A549 (cell line): ENCODE measurements around the gene SCAMP2. TPM values are rescaled to one million over a fixed set of nuclear protein-coding genes. Genes with fewer than 3 reads are reported as not detected.

ENCODE experiments used
- ATAC-seq, 2 experiments: fragments of 200-7000 bp in 1 of 2; fragments of >200 bp in 1 of 2; cut with Nextera tagmentation in 1 of 2; cut with Tn5 transposase in 1 of 2; 3 replicates each; pipeline versions ENCODE4 v1.8.0 to v1.9.1; 2018 to 2020; ENCODE audit warnings: mild to moderate bottlenecking in 1 of 2, moderate library complexity in 1 of 2
- CTCF ChIA-PET: fragments of 300-600 bp; sonication (Branson Sonifier 250); formaldehyde crosslinking; extraction: SDS; loops from one replicate; lab custom pipeline; 2021; ENCODE audit warnings: antibody characterized with exemption, inconsistent platforms; lab: Yijun Ruan, JAX
- POLR2A ChIA-PET: fragments of 350-600 bp; formaldehyde crosslinking; extraction: SDS; loops from one replicate; lab custom pipeline; 2021; ENCODE audit warnings: antibody characterized with exemption, inconsistent platforms; lab: Yijun Ruan, JAX
- DNase-seq, 2 experiments: peaks; one replicate each; pipeline versions ENCODE4 v3.0.0 to v3.0.0-alpha.2; 2011 to 2016; ENCODE audit warnings: low read depth in 1 of 2, low spot score in 1 of 2
- FAIRE-seq: peaks from 2 replicates; lab custom pipeline; 2011; peaks lifted over from hg19 to GRCh38; lab: Jason Lieb, UNC
- H3K27ac ChIP-seq, 2 experiments: fragments of >200 bp; sonication (Bioruptor Twin); formaldehyde crosslinking; 3 replicates each; pipeline ENCODE4 v1.5.1; 2016 to 2017
- H3K4me1 ChIP-seq: fragments of >200 bp; sonication (Bioruptor Twin); formaldehyde crosslinking; 3 replicates; pipeline ENCODE4 v1.6.1; 2016
- H3K4me2 ChIP-seq: fragments of >200 bp; sonication (Bioruptor Twin); formaldehyde crosslinking; 3 replicates; pipeline ENCODE4 v1.6.1; 2016
- H3K4me3 ChIP-seq: fragments of >200 bp; sonication (Bioruptor Twin); formaldehyde crosslinking; 3 replicates; pipeline ENCODE4 v1.5.1; 2016
- H3K9me3 ChIP-seq: fragments of >200 bp; sonication (Bioruptor Twin); formaldehyde crosslinking; 3 replicates; pipeline ENCODE4 v1.6.1; 2016
- CBX2 ChIP-seq: fragments of 200-600 bp; sonication (generic); IDR thresholded peaks from 2 replicates; pipeline ENCODE4 v1.6.1; 2016; ENCODE audit warnings: low read depth, mild to moderate bottlenecking, borderline replicate concordance
- CEBPB ChIP-seq, 2 experiments: fragments of >200 bp in 1 of 2; sonication (Bioruptor Twin) in 1 of 2; formaldehyde crosslinking in 1 of 2; IDR thresholded peaks; 2 replicates each; pipeline ENCODE4 v1.6.1; 2012 to 2016
- CHD2 ChIP-seq: fragments of 150-350 bp; IDR thresholded peaks from 2 replicates; pipeline ENCODE4 v1.6.1; 2014; ENCODE audit warnings: low read length; ENCODE audit not compliant: partially characterized antibody
- FOSL2 ChIP-seq, 2 experiments: fragments of 450-650 bp in 1 of 2; fragments of >200 bp in 1 of 2; sonication (Bioruptor Twin) in 1 of 2; formaldehyde crosslinking; IDR thresholded peaks; 2 replicates each; pipeline versions ENCODE4 v1.5.0 to v1.6.1; 2016 to 2020; ENCODE audit warnings: mild to moderate bottlenecking in 1 of 2, moderate library complexity in 1 of 2
- HDAC2 ChIP-seq: fragments of 200-600 bp; sonication (generic); IDR thresholded peaks from 2 replicates; pipeline ENCODE4 v1.6.1; 2016
- HEYL ChIP-seq: fragments of 250-450 bp; sonication (Bioruptor Pico); IDR thresholded peaks from 2 replicates; pipeline ENCODE4 v1.8.0; 2021; ENCODE audit warnings: mild to moderate bottlenecking, moderate library complexity
- HOXA7 ChIP-seq: fragments of 250-450 bp; sonication (Bioruptor Pico); IDR thresholded peaks from 2 replicates; pipeline ENCODE4 v1.5.0; 2020; ENCODE audit warnings: mild to moderate bottlenecking, moderate library complexity
- HOXB13 ChIP-seq: fragments of 250-450 bp; sonication (Bioruptor Pico); IDR thresholded peaks from 2 replicates; pipeline ENCODE4 v1.5.0; 2020; ENCODE audit warnings: low read depth, mild to moderate bottlenecking, moderate library complexity
- JUNB ChIP-seq: fragments of >200 bp; sonication (Bioruptor Twin); formaldehyde crosslinking; IDR thresholded peaks from 2 replicates; pipeline ENCODE4 v1.6.1; 2016
- KDM1A ChIP-seq: fragments of 200-600 bp; sonication (generic); IDR thresholded peaks from 2 replicates; pipeline ENCODE4 v1.6.1; 2016; ENCODE audit warnings: low read depth, mild to moderate bottlenecking
- MAZ ChIP-seq: fragments of 150-350 bp; IDR thresholded peaks from 2 replicates; pipeline ENCODE4 v1.6.1; 2014; ENCODE audit warnings: antibody characterized with exemption, low read depth, low read length, borderline replicate concordance
- NFE2L2 ChIP-seq: fragments of 150-350 bp; conservative IDR thresholded peaks from 2 replicates; pipeline ENCODE4 v1.6.1; 2014; ENCODE audit warnings: low read length
- NPAS2 ChIP-seq: fragments of 250-450 bp; sonication (Bioruptor Pico); IDR thresholded peaks from 2 replicates; pipeline ENCODE4 v1.8.0; 2022; ENCODE audit warnings: mild to moderate bottlenecking, moderate library complexity, borderline replicate concordance
- POLR2A ChIP-seq: IDR thresholded peaks from 2 replicates; pipeline ENCODE4 v1.6.1; 2012; ENCODE audit warnings: mild to moderate bottlenecking, low read length
- TFCP2L1 ChIP-seq: fragments of 250-450 bp; sonication (Bioruptor Pico); IDR thresholded peaks from 2 replicates; pipeline ENCODE4 v1.5.0; 2021; ENCODE audit warnings: mild to moderate bottlenecking
- ZSCAN20 ChIP-seq: fragments of 250-450 bp; sonication (Bioruptor Pico); IDR thresholded peaks from 2 replicates; pipeline ENCODE4 v1.8.0; 2022; ENCODE audit warnings: mild to moderate bottlenecking, moderate library complexity
- WGBS: methylation state at CpG from one replicate; pipeline ENCODE4 v1.1.6; 2017; ENCODE audit errors: missing lambda C conversion rate; 5-methylcytosine and 5-hydroxymethylcytosine counted together
- polyA plus RNA-seq, 4 experiments: library from polyadenylated mRNA; depleted of rRNA in 3 of 4; stranded (reverse); fragments of >200 nt; fragmentation: RNase III in 1 of 4; extraction: RNeasy Plus Mini Kit Qiagen cat#74134 plus additional on column Dnase treatment in 1 of 4; gene quantifications; 2 replicates in 3 of 4; 3 replicates in 1 of 4; pipeline ENCODE4 v1.2.3, GENCODE V29; 2011 to 2017
- TF ChIP-seq, protein P1 (sequence below): fragments of >200 bp; sonication (Bioruptor Twin); formaldehyde crosslinking; IDR thresholded peaks from 3 replicates; pipeline ENCODE4 v1.5.1; 2016
- TF ChIP-seq, protein P2 (sequence below): fragments of 250-450 bp; sonication (Bioruptor Pico); IDR thresholded peaks from 2 replicates; pipeline ENCODE4 v1.5.0; 2021; ENCODE audit warnings: mild to moderate bottlenecking, moderate library complexity, borderline replicate concordance
- TF ChIP-seq, protein P3 (sequence below): fragments of 200-600 bp; sonication (generic); IDR thresholded peaks from 2 replicates; pipeline ENCODE4 v1.6.1; 2016; ENCODE audit warnings: antibody characterized with exemption, mild to moderate bottlenecking, moderate library complexity

Gene SCAMP2
- polyA plus RNA-seq, 2 of the 4 experiments (the other 2 are of a cell fraction) = 41.5 to 128 TPM

DNA sequence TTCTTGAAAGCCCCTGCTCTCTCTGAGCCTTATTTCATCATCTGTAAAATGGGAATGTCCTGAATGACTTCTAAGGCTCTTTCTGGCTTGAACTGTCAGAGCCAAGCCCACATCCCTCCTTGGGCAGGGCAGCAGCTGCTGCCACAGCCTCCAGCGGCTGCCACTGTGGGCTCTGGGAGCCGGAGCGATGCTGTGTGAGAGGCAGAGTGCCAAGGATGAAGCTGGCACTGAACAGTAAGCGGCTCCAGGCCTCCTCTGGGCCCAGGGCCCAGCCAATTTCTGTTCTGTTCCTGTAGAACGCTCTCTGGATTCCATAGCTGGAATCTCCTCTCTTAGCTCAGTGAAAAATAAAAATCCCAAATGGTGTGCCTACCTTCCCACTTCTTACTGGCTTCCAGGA lies 42.3 kb downstream of the SCAMP2 start:
- Histone ChIP-seq H3K4me1 (peaks cover 7% of the 10 kb centered on the region; the same call in 1 of the 3 replicates), H3K27ac (no peak overlapping the region), H3K9me3 (no peaks in the 10 kb centered on the region), H3K4me2 (no peak overlapping the region), H3K4me3 (no peak overlapping the region)
- no peak for ATAC-seq
- no peak for TF ChIP-seq CBX2
- TF ChIP-seq JUNB = no peak
- no peak for TF ChIP-seq CHD2
- TF ChIP-seq HEYL (CRISPR knock-in tag) = no peak
- TF ChIP-seq ZSCAN20 = no peak
- TF ChIP-seq, protein P1, sequence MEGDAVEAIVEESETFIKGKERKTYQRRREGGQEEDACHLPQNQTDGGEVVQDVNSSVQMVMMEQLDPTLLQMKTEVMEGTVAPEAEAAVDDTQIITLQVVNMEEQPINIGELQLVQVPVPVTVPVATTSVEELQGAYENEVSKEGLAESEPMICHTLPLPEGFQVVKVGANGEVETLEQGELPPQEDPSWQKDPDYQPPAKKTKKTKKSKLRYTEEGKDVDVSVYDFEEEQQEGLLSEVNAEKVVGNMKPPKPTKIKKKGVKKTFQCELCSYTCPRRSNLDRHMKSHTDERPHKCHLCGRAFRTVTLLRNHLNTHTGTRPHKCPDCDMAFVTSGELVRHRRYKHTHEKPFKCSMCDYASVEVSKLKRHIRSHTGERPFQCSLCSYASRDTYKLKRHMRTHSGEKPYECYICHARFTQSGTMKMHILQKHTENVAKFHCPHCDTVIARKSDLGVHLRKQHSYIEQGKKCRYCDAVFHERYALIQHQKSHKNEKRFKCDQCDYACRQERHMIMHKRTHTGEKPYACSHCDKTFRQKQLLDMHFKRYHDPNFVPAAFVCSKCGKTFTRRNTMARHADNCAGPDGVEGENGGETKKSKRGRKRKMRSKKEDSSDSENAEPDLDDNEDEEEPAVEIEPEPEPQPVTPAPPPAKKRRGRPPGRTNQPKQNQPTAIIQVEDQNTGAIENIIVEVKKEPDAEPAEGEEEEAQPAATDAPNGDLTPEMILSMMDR = no peak
- no peak for TF ChIP-seq TFCP2L1 (CRISPR knock-in tag)
- no peak for TF ChIP-seq MAZ
- TF ChIP-seq FOSL2 (IDR thresholded peaks at IDR 0.05) = no peak
- TF ChIP-seq FOSL2 (CRISPR knock-in tag; IDR thresholded peaks at IDR 0.05) = no peak
- no peak for TF ChIP-seq NPAS2
- no peak for TF ChIP-seq NFE2L2
- CTCF ChIA-PET = interaction anchor here (0.7 to 66.7 kb wide), 4 partner anchors 10 to 120 kb away, joined by 3 to 1908 read pairs (median 4); partner anchors contain the start of genes CSK and LMAN1L
- FAIRE-seq = no peak
- POLR2A ChIA-PET = no interaction called here
- 64% methylated on average over 5 of the region's 5 CpGs for WGBS
- no peak for DNase-seq

DNA sequence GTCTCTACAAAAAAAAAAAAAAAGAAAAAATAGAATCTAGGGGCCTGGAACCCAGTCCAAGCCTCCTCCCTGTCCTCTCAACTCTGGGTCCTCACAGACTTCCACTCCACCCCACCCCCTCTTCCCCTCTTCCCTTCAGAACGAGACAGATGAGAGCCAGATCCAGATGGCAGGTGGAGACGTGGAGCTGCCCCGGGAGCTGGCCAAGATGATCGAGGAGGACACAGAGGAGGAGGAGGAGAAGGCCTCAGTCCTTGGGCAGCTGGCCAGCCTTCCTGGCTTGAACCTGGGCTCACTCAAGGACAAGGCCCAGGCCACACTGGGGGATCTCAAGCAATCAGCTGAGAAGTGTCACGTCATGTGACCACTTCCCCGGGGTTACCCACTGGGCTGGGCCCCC lies 43.2 kb downstream of the SCAMP2 start:
- no peak overlapping the region for H3K4me3 ChIP-seq
- no peak for FAIRE-seq
- ATAC-seq = no peak
- 48% methylated on average over 6 of the region's 6 CpGs for WGBS
- no peak overlapping the region for H3K4me2 ChIP-seq
- no peak overlapping the region for H3K27ac ChIP-seq
- CTCF ChIA-PET = interaction anchor here (0.9 to 66.7 kb wide), 3 partner anchors 10 to 39 kb away, joined by 3 to 1908 read pairs (median 5); partner anchors contain the start of genes CSK and LMAN1L
- POLR2A ChIA-PET = no interaction called here
- TF ChIP-seq POLR2A = no peak
- TF ChIP-seq HOXB13 (CRISPR knock-in tag) = no peak
- DNase-seq = no peak
- H3K4me1 ChIP-seq = peaks cover 7% of the 10 kb centered on the region; the same call in 1 of the 3 replicates
- H3K9me3 ChIP-seq = no peaks in the 10 kb centered on the region

DNA sequence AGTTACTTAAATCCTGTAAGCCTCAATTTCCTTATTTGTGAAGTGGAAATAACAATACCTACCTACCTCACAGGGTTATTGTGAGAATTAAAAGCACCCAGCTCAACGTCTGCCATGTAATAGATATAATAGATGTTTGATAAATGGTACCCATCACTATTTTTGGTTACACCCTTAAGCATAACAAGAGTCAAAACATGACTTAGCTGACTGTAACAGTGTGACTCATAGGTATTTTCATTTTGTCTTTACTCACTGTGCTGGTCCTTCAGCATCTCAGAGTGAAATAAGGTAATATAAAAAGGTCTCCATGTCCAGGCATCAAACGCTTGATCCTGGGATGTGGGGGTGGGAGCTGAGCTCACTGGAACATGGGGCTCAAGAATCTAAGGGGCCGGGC lies 43.7 kb downstream of the SCAMP2 start:
- no peaks in the 10 kb centered on the region for H3K9me3 ChIP-seq
- H3K4me1 ChIP-seq = peaks cover 7% of the 10 kb centered on the region; the same call in 1 of the 3 replicates
- no peak overlapping the region for H3K4me3 ChIP-seq
- TF ChIP-seq FOSL2 (IDR thresholded peaks at IDR 0.05) = no peak
- peak; percentile 4; the same call in 1 of the 2 replicates for TF ChIP-seq FOSL2 (CRISPR knock-in tag; IDR thresholded peaks at IDR 0.05)
- TF ChIP-seq, protein P1 = no peak
- ATAC-seq (no peak), DNase-seq (no peak), FAIRE-seq (peak; percentile 23)
- POLR2A ChIA-PET = interaction anchor here (1.6 kb wide), 1 partner anchor 109 kb away, joined by 4 read pairs; the partner anchor contains the start of gene COX5A
- CTCF ChIA-PET = interaction anchor here (0.9 to 66.7 kb wide), 3 partner anchors 10 to 39 kb away, joined by 3 to 1908 read pairs (median 5); partner anchors contain the start of genes CSK and LMAN1L
- H3K27ac ChIP-seq = no peak overlapping the region
- 27% methylated on average over 3 of the region's 3 CpGs for WGBS
- H3K4me2 ChIP-seq = no peak overlapping the region

DNA sequence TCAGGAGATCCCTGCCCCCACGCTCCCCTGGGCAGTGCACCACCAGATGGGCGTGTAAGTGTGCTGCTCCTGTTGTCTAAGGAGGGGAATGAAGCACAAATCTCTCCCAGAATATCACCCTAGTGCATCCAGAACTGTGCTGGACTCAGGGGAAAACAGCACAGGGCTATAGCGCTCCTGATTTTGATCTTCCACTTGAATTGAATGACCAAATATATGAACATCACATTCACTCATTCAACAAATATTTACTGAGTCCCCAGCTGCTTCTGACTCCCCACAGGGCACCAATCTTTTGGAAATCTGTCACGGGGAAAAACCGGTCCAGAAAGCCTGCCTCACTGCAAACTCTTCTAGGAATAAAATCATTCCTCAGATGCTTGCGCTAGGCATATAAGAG lies 44.3 kb downstream of the SCAMP2 start:
- H3K4me1 ChIP-seq = peaks cover 7% of the 10 kb centered on the region; the same call in 1 of the 3 replicates
- peak in 1 of 2 experiments; percentile 4; a peak in 1 of 6 replicates for ATAC-seq
- DNase-seq = no peak
- no peak overlapping the region for H3K4me3 ChIP-seq
- whole genome bisulfite sequencing = 20% methylated on average over 6 of the region's 6 CpGs
- ChIA-PET CTCF (interaction anchor here (0.7 to 66.7 kb wide), 4 partner anchors 11 to 578 kb away, joined by 3 to 1908 read pairs (median 4); partner anchors contain the start of genes CSK and LMAN1L), POLR2A (interaction anchor here (1.6 kb wide), 1 partner anchor 109 kb away, joined by 4 read pairs; the partner anchor contains the start of gene COX5A)
- H3K27ac ChIP-seq = no peak overlapping the region
- H3K4me2 ChIP-seq = no peak overlapping the region
- H3K9me3 ChIP-seq = no peaks in the 10 kb centered on the region
- no peak for FAIRE-seq
- no peak for TF ChIP-seq NPAS2
- no peak for TF ChIP-seq HOXA7 (CRISPR knock-in tag)
- TF ChIP-seq KDM1A = no peak
- no peak for TF ChIP-seq CEBPB (IDR thresholded peaks at IDR 0.05)
- TF ChIP-seq, protein P2, sequence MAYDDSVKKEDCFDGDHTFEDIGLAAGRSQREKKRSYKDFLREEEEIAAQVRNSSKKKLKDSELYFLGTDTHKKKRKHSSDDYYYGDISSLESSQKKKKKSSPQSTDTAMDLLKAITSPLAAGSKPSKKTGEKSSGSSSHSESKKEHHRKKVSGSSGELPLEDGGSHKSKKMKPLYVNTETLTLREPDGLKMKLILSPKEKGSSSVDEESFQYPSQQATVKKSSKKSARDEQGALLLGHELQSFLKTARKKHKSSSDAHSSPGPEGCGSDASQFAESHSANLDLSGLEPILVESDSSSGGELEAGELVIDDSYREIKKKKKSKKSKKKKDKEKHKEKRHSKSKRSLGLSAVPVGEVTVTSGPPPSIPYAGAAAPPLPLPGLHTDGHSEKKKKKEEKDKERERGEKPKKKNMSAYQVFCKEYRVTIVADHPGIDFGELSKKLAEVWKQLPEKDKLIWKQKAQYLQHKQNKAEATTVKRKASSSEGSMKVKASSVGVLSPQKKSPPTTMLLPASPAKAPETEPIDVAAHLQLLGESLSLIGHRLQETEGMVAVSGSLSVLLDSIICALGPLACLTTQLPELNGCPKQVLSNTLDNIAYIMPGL = no peak
- TF ChIP-seq HEYL (CRISPR knock-in tag) = no peak
- no peak for TF ChIP-seq HDAC2
- TF ChIP-seq POLR2A = no peak
- TF ChIP-seq JUNB = no peak
- TF ChIP-seq, protein P3, sequence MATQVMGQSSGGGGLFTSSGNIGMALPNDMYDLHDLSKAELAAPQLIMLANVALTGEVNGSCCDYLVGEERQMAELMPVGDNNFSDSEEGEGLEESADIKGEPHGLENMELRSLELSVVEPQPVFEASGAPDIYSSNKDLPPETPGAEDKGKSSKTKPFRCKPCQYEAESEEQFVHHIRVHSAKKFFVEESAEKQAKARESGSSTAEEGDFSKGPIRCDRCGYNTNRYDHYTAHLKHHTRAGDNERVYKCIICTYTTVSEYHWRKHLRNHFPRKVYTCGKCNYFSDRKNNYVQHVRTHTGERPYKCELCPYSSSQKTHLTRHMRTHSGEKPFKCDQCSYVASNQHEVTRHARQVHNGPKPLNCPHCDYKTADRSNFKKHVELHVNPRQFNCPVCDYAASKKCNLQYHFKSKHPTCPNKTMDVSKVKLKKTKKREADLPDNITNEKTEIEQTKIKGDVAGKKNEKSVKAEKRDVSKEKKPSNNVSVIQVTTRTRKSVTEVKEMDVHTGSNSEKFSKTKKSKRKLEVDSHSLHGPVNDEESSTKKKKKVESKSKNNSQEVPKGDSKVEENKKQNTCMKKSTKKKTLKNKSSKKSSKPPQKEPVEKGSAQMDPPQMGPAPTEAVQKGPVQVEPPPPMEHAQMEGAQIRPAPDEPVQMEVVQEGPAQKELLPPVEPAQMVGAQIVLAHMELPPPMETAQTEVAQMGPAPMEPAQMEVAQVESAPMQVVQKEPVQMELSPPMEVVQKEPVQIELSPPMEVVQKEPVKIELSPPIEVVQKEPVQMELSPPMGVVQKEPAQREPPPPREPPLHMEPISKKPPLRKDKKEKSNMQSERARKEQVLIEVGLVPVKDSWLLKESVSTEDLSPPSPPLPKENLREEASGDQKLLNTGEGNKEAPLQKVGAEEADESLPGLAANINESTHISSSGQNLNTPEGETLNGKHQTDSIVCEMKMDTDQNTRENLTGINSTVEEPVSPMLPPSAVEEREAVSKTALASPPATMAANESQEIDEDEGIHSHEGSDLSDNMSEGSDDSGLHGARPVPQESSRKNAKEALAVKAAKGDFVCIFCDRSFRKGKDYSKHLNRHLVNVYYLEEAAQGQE = no peak
